H1 (cell line): ENCODE results near the gene IFNL1. TPM values are rescaled to one million over a fixed set of nuclear protein-coding genes. Genes with fewer than 3 reads are reported as not detected.

Source experiments
- CTCF ChIA-PET: fragments of 300-600 bp; sonication (Branson Sonifier 250); formaldehyde crosslinking; loops from one replicate; lab custom pipeline; 2021; ENCODE audit not compliant: partially characterized antibody; lab: Charles Lee
- POLR2A ChIA-PET: fragments of 300-600 bp; sonication (Branson Sonifier 250); formaldehyde crosslinking; loops from one replicate; lab custom pipeline; 2021; ENCODE audit warnings: inconsistent platforms; ENCODE audit not compliant: partially characterized antibody; lab: Charles Lee
- DNase-seq, 2 experiments: peaks; one replicate each; pipeline versions ENCODE4 v3.0.0 to v3.0.0-alpha.2; 2010 to 2022; ENCODE audit warnings: low spot score in 2 of 2, low read depth in 1 of 2, mixed read lengths in 1 of 2
- FAIRE-seq: peaks from 2 replicates; lab custom pipeline; 2011; peaks lifted over from hg19 to GRCh38; lab: Jason Lieb, UNC
- H2AFZ ChIP-seq: 2 replicates; pipeline ENCODE4 v1.8.1; 2012; ENCODE audit warnings: low read length, inconsistent platforms
- H2AK5ac ChIP-seq: 2 replicates; pipeline ENCODE4 v1.6.1; 2013; ENCODE audit warnings: low read depth, low read length
- H2BK120ac ChIP-seq: replicated peaks from 2 replicates; pipeline ENCODE3; 2013; ENCODE audit warnings: low read depth, low read length, inconsistent platforms
- H2BK12ac ChIP-seq: 2 replicates; pipeline ENCODE4 v1.6.1; 2013; ENCODE audit warnings: low read depth, low read length
- H2BK15ac ChIP-seq: 2 replicates; pipeline ENCODE4 v1.6.1; 2013; ENCODE audit warnings: low read length
- H2BK20ac ChIP-seq: 2 replicates; pipeline ENCODE4 v1.6.1; 2013; ENCODE audit warnings: low read length
- H2BK5ac ChIP-seq: 2 replicates; pipeline ENCODE4 v1.6.1; 2013; ENCODE audit warnings: low read depth, low read length
- H3K14ac ChIP-seq: 2 replicates; pipeline ENCODE4 v1.6.1; 2013; ENCODE audit warnings: inconsistent platforms; ENCODE audit not compliant: insufficient read length
- H3K18ac ChIP-seq: 2 replicates; pipeline ENCODE4 v1.6.1; 2013; ENCODE audit warnings: low read length; ENCODE audit errors: extremely low read depth
- H3K23ac ChIP-seq: 2 replicates; pipeline ENCODE4 v1.6.1; 2013; ENCODE audit warnings: inconsistent platforms; ENCODE audit not compliant: insufficient read length
- H3K23me2 ChIP-seq: 2 replicates; pipeline ENCODE4 v1.6.1; 2013; ENCODE audit warnings: low read depth, low read length
- H3K27ac ChIP-seq: 2 replicates; pipeline ENCODE4 v1.6.1; 2011; ENCODE audit warnings: low read depth, low read length, inconsistent platforms
- H3K27me3 ChIP-seq, 4 experiments: replicated peaks in 1 of 4; 1 replicate in 1 of 4; 2 replicates in 3 of 4; pipeline versions ENCODE4 v1.6.1 to v1.8.1; 2011 to 2013; ENCODE audit warnings: low read length in 3 of 4, mild to moderate bottlenecking in 3 of 4, inconsistent platforms in 2 of 4, mixed read lengths in 2 of 4, moderate library complexity in 1 of 4; ENCODE audit not compliant: control insufficient read depth in 3 of 4, insufficient read depth in 3 of 4; ENCODE audit errors: extremely low read depth in 1 of 4
- H3K36me3 ChIP-seq, 4 experiments: 2 replicates each; pipeline versions ENCODE4 v1.6.1 to v1.8.1; 2011 to 2013; ENCODE audit warnings: mild to moderate bottlenecking in 4 of 4, low read length in 3 of 4, moderate library complexity in 2 of 4, control low read depth in 1 of 4, inconsistent platforms in 1 of 4; ENCODE audit not compliant: insufficient read depth in 4 of 4, control insufficient read depth in 2 of 4
- H3K4ac ChIP-seq: replicated peaks from 2 replicates; pipeline ENCODE3; 2013; ENCODE audit warnings: low read length, low read depth, mixed read lengths, inconsistent platforms; ENCODE audit not compliant: insufficient read length
- H3K4me1 ChIP-seq, 4 experiments: replicated peaks in 1 of 4; 1 replicate in 1 of 4; 2 replicates in 3 of 4; pipeline versions ENCODE4 v1.6.1 to v1.8.1; 2011 to 2013; ENCODE audit warnings: low read length in 3 of 4, inconsistent platforms in 2 of 4, mixed read lengths in 1 of 4; ENCODE audit not compliant: insufficient read depth in 4 of 4, control insufficient read depth in 3 of 4
- H3K4me2 ChIP-seq, 2 experiments: 2 replicates each; pipeline versions ENCODE4 v1.6.1 to v1.8.1; 2011 to 2013; ENCODE audit warnings: low read depth in 2 of 2, low read length in 2 of 2, control low read depth in 1 of 2, inconsistent platforms in 1 of 2, mild to moderate bottlenecking in 1 of 2; ENCODE audit not compliant: insufficient read depth in 1 of 2
- H3K4me3 ChIP-seq, 4 experiments: fragments of 200-600, 300-600 bp in 1 of 4; sonication (generic), shearing (Covaris generic), sonication (Bioruptor Twin) in 1 of 4; 2 replicates each; pipeline versions ENCODE4 v1.5.1 to v1.8.1; 2011 to 2016; ENCODE audit warnings: low read length in 4 of 4, low read depth in 3 of 4, control low read depth in 2 of 4, inconsistent platforms in 2 of 4, mild to moderate bottlenecking in 2 of 4, mixed read lengths in 1 of 4, moderate library complexity in 1 of 4; ENCODE audit not compliant: insufficient read depth in 2 of 4; ENCODE audit errors: extremely low read depth in 1 of 4
- H3K56ac ChIP-seq: replicated peaks from 2 replicates; pipeline ENCODE3; 2013; ENCODE audit warnings: low read depth, mild to moderate bottlenecking, mixed read lengths, low read length, inconsistent platforms; ENCODE audit not compliant: insufficient read length
- H3K79me1 ChIP-seq: 2 replicates; pipeline ENCODE4 v1.6.1; 2013; ENCODE audit warnings: low read depth, low read length, control low read depth
- H3K79me2 ChIP-seq, 2 experiments: 2 replicates each; pipeline versions ENCODE4 v1.6.1 to v1.8.1; 2012 to 2013; ENCODE audit warnings: low read length in 2 of 2, mild to moderate bottlenecking in 2 of 2, inconsistent platforms in 1 of 2; ENCODE audit not compliant: insufficient read depth in 2 of 2, control insufficient read depth in 1 of 2
- H3K9ac ChIP-seq, 4 experiments: replicated peaks in 1 of 4; 1 replicate in 1 of 4; 2 replicates in 3 of 4; pipeline versions ENCODE4 v1.6.1 to v1.8.1; 2011 to 2013; ENCODE audit warnings: low read depth in 3 of 4, low read length in 3 of 4, control low read depth in 2 of 4, mild to moderate bottlenecking in 2 of 4, moderate library complexity in 2 of 4, inconsistent platforms in 1 of 4; ENCODE audit errors: extremely low read depth in 1 of 4
- H3K9me3 ChIP-seq, 2 experiments: 2 replicates each; pipeline versions ENCODE4 v1.6.1 to v1.8.1; 2012 to 2013; ENCODE audit warnings: mild to moderate bottlenecking in 2 of 2, moderate library complexity in 2 of 2, control low read depth in 1 of 2, inconsistent platforms in 1 of 2, low read depth in 1 of 2, low read length in 1 of 2, mixed read lengths in 1 of 2; ENCODE audit not compliant: insufficient read depth in 2 of 2
- H4K20me1 ChIP-seq, 2 experiments: replicated peaks in 1 of 2; 2 replicates each; pipeline versions ENCODE3 to v1.8.1; 2011 to 2013; ENCODE audit warnings: inconsistent platforms in 2 of 2, low read length in 2 of 2, mild to moderate bottlenecking in 1 of 2; ENCODE audit not compliant: insufficient read depth in 2 of 2, control insufficient read depth in 1 of 2
- H4K5ac ChIP-seq: 2 replicates; pipeline ENCODE4 v1.6.1; 2013; ENCODE audit warnings: low read length, low read depth, mixed read lengths, inconsistent platforms; ENCODE audit not compliant: insufficient read length
- H4K8ac ChIP-seq: 2 replicates; pipeline ENCODE4 v1.8.0; 2013; ENCODE audit warnings: mild to moderate bottlenecking, moderate library complexity, low read length, inconsistent platforms; ENCODE audit not compliant: insufficient read depth; ENCODE audit errors: extremely low read depth
- H4K91ac ChIP-seq: replicated peaks from 2 replicates; pipeline ENCODE3; 2013; ENCODE audit warnings: low read length, mixed read lengths, inconsistent platforms; ENCODE audit not compliant: insufficient read length
- BRCA1 ChIP-seq: IDR thresholded peaks from 2 replicates; pipeline ENCODE4 v1.6.1; 2012; ENCODE audit warnings: low read depth, low read length, improper control_type of control experiment
- CTBP2 ChIP-seq: IDR thresholded peaks from 2 replicates; pipeline ENCODE4 v1.7.0; 2011; ENCODE audit warnings: borderline replicate concordance, mild to moderate bottlenecking, moderate library complexity, mixed read lengths, low read length; ENCODE audit not compliant: insufficient read depth, insufficient read length
- E2F6 ChIP-seq: IDR thresholded peaks from 2 replicates; pipeline ENCODE4 v1.6.1; 2012; ENCODE audit warnings: inconsistent platforms
- EZH2 ChIP-seq: fragments of 200-600 bp; sonication (generic); IDR thresholded peaks from 2 replicates; pipeline ENCODE4 v1.7.1; 2012; ENCODE audit warnings: low read depth, mild to moderate bottlenecking, moderate library complexity, low read length, inconsistent platforms; ENCODE audit not compliant: severe bottlenecking
- GABPA ChIP-seq: IDR thresholded peaks from 2 replicates; pipeline ENCODE4 v1.6.1; 2011; ENCODE audit warnings: mild to moderate bottlenecking, low read length, moderate library complexity, borderline replicate concordance; ENCODE audit not compliant: insufficient read depth
- JUND ChIP-seq: IDR thresholded peaks from 2 replicates; pipeline ENCODE4 v1.6.1; 2011; ENCODE audit warnings: mild to moderate bottlenecking, improper control_type of control experiment, low read length
- KDM1A ChIP-seq: fragments of 200-600, 300-600 bp; sonication (generic); IDR thresholded peaks from 2 replicates; pipeline ENCODE4 v1.7.1; 2016; ENCODE audit warnings: mild to moderate bottlenecking, low read length, borderline replicate concordance
- KDM5A ChIP-seq: fragments of 200-600 bp; IDR thresholded peaks from 2 replicates; pipeline ENCODE4 v1.7.1; 2012; ENCODE audit warnings: mild to moderate bottlenecking, low read length, inconsistent platforms, mixed read lengths
- NRF1 ChIP-seq: IDR thresholded peaks from 2 replicates; pipeline ENCODE4 v1.6.1; 2011; ENCODE audit warnings: mild to moderate bottlenecking, low read depth, low read length, improper control_type of control experiment
- SIX5 ChIP-seq: IDR thresholded peaks from 2 replicates; pipeline ENCODE4 v1.6.1; 2011; ENCODE audit warnings: mild to moderate bottlenecking, low read depth, low read length
- TAF1 ChIP-seq: IDR thresholded peaks from 2 replicates; pipeline ENCODE4 v1.6.1; 2011; ENCODE audit warnings: mild to moderate bottlenecking, low read depth, low read length
- TBP ChIP-seq: IDR thresholded peaks from 2 replicates; pipeline ENCODE4 v1.6.1; 2011; ENCODE audit warnings: low read depth, low read length, improper control_type of control experiment
- WGBS, 2 experiments: shearing (Covaris generic) in 1 of 2; methylation state at CpG; one replicate each; pipeline versions ENCODE4 v1.1.6 to v1.1.7; 2013 to 2015; ENCODE audit warnings: low lambda C conversion rate in 2 of 2, mixed read lengths in 2 of 2, inconsistent platforms in 1 of 2, low coverage in 1 of 2, missing lambda C conversion rate in 1 of 2; ENCODE audit not compliant: insufficient replicate concordance in 2 of 2, insufficient coverage in 1 of 2, insufficient read length in 1 of 2; ENCODE audit errors: extremely low coverage in 1 of 2, missing lambda C conversion rate in 1 of 2; 5-methylcytosine and 5-hydroxymethylcytosine counted together
- polyA plus RNA-seq, 7 experiments: library from polyadenylated mRNA; depleted of rRNA in 3 of 7; stranded (reverse) in 5 of 7; unstranded in 2 of 7; fragments of >200 nt in 5 of 7; fragments of 200-250 nt in 2 of 7; gene quantifications; 1 replicate in 5 of 7; 2 replicates in 1 of 7; 4 replicates in 1 of 7; pipeline versions ENCODE4 v1.2.1 to v1.2.3, GENCODE V29; 2011 to 2013; ENCODE audit warnings: missing spikeins in 2 of 7, mixed read lengths in 2 of 7
- total RNA-seq: library from RNA; stranded (reverse); fragmentation: NEBNext Ultra II Directional; extraction: Animal tissue kit (Norgen Biotek cat#: 25700); gene quantifications from 2 replicates; pipeline ENCODE4 v1.2.1, GENCODE V29; 2021

Gene IFNL1
- total and polyA plus RNA-seq, 2 of the 8 experiments (the other 6 are each of a cell fraction or from before 2014, with no cell fraction given), result not detected

GRCh38 chr19:39293394-39293793 lies 2.8 kb upstream of the IFNL1 start:
- no peak overlapping the region for H3K23ac ChIP-seq
- no peak overlapping the region for H4K8ac ChIP-seq
- no peak overlapping the region for H3K4ac ChIP-seq
- no peak overlapping the region for H4K91ac ChIP-seq
- H3K36me3 ChIP-seq, result no peaks in the 10 kb centered on the region
- H3K4me2 ChIP-seq, result no peak overlapping the region
- H3K9ac ChIP-seq, result no peak overlapping the region
- no peak overlapping the region for H3K14ac ChIP-seq
- peaks cover 2% of the 10 kb centered on the region; the same call in 1 of the 2 replicates for H3K23me2 ChIP-seq
- WGBS, 2 experiments, result 71% methylated on average over 4 of the region's 4 CpGs; no CpG with 5 or more reads in 1 of the 2 experiments
- H3K27ac ChIP-seq, result no peak overlapping the region
- ChIA-PET POLR2A (interaction anchor here (1.1 kb wide), 1 partner anchor 10 kb away, joined by 6 read pairs; no protein-coding TSS in a partner anchor), CTCF (interaction anchor here (0.5 to 1.3 kb wide), 2 partner anchors 81 to 179 kb away, joined by 3 read pairs; no protein-coding TSS in a partner anchor)
- H2BK12ac ChIP-seq, result no peak overlapping the region
- H4K5ac ChIP-seq, result no peak overlapping the region
- H3K79me2 ChIP-seq, result no peaks in the 10 kb centered on the region
- H2AK5ac ChIP-seq, result no peak overlapping the region
- no peak overlapping the region for H2BK20ac ChIP-seq
- no peak overlapping the region for H3K56ac ChIP-seq
- DNase-seq (no peak), FAIRE-seq (no peak)
- H3K4me1 ChIP-seq, result peaks cover 0 to 2% (median 0%) of the 10 kb centered on the region in 4 experiments; a peak in 1 of 7 replicates
- no peaks in the 10 kb centered on the region; a peak in 1 of 7 replicates for H3K27me3 ChIP-seq
- no peak overlapping the region for H2BK5ac ChIP-seq
- no peak overlapping the region for H2BK120ac ChIP-seq
- H3K18ac ChIP-seq, result no peak overlapping the region
- H2AFZ ChIP-seq, result no peak overlapping the region
- H3K79me1 ChIP-seq, result no peaks in the 10 kb centered on the region
- no peak overlapping the region for H2BK15ac ChIP-seq
- no peak overlapping the region for H3K4me3 ChIP-seq
- H3K9me3 ChIP-seq, result no peaks in the 10 kb centered on the region
- peaks cover 0 to 3% of the 10 kb centered on the region in 2 experiments for H4K20me1 ChIP-seq
- TF ChIP-seq GABPA, result no peak
- no peak for TF ChIP-seq KDM1A
- TF ChIP-seq TBP, result no peak
- no peak for TF ChIP-seq TAF1
- no peak for TF ChIP-seq NRF1
- no peak for TF ChIP-seq SIX5
- TF ChIP-seq JUND, result no peak
- no peak for TF ChIP-seq KDM5A
- no peak for TF ChIP-seq BRCA1
- no peak for TF ChIP-seq EZH2
- TF ChIP-seq E2F6, result no peak
- TF ChIP-seq CTBP2, result no peak
- TF ChIP-seq, all 59 proteins: peak for 0
